Neural cell (in vitro differentiated cells): ENCODE results near the gene ZBP1.

Experiments used
- CTCF ChIP-seq: fragments of 450-650 bp; IDR thresholded peaks from 2 replicates; pipeline ENCODE4 v1.5.1; 2014; ENCODE audit warnings: antibody characterized with exemption, mild to moderate bottlenecking, moderate library complexity; ENCODE audit not compliant: poor library complexity, severe bottlenecking
- EP300 ChIP-seq: fragments of 450-650 bp; conservative IDR thresholded peaks from 2 replicates; pipeline ENCODE4 v1.6.1; 2014; ENCODE audit warnings: antibody characterized with exemption, mild to moderate bottlenecking, moderate library complexity; ENCODE audit not compliant: poor library complexity, severe bottlenecking
- EZH2 ChIP-seq: fragments of 200-600, 300-800 bp; shearing (Covaris generic), sonication (generic); IDR thresholded peaks from 2 replicates; pipeline ENCODE4 v1.6.1; 2014; ENCODE audit warnings: antibody characterized with exemption, low read length, borderline replicate concordance, mild to moderate bottlenecking; ENCODE audit not compliant: insufficient read depth, poor library complexity, severe bottlenecking
- MXI1 ChIP-seq: fragments of 450-650 bp; conservative IDR thresholded peaks from 2 replicates; pipeline ENCODE4 v1.6.1; 2014; ENCODE audit warnings: antibody characterized with exemption, mild to moderate bottlenecking; ENCODE audit not compliant: poor library complexity, severe bottlenecking
- POLR2AphosphoS5 ChIP-seq: IDR thresholded peaks from 2 replicates; pipeline ENCODE4 v1.6.1; 2012
- RAD21 ChIP-seq: fragments of 450-650 bp; conservative IDR thresholded peaks from 2 replicates; pipeline ENCODE4 v1.6.1; 2014; ENCODE audit warnings: antibody characterized with exemption, mild to moderate bottlenecking, moderate library complexity
- SMC3 ChIP-seq: fragments of 450-650 bp; conservative IDR thresholded peaks from 2 replicates; pipeline ENCODE4 v1.6.1; 2014; ENCODE audit warnings: antibody characterized with exemption, mild to moderate bottlenecking, moderate library complexity; ENCODE audit not compliant: poor library complexity
- TAF1 ChIP-seq: IDR thresholded peaks from 2 replicates; pipeline ENCODE4 v1.6.1; 2012; ENCODE audit warnings: low read depth

DNA sequence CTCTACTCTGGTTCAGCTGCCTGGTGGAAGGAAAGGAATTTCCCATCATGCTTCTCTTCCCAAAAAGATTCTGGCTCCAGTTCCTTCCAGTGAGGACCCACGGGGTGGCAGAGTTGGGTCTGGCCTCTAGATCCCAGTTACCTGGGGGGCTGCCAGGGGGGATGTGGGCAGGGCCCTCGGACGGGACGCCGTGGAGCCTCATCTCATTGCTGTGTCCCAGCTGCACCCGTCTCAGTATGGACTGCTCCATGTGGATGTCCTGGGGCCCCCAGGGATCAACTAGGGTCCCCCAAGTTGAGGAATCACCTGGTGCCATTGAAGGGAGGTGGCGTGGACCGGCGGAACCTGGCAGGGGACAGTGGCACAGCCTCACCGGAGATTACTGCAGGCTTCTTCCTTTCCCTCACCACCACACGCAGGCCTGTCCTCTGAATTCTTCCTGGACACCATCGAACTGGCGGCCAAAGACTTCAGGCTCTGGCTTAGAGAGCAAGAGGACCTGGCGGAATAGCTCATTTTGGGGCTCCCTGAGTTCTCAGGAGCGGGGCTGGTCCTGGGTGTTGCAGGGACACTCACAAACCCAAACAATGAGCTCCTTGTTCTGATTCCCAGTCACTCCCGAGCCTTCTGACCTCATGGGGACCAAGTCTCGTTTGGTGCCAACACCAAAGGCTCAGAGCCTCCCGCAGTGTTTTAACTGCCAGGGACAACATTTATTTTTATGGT, 8.5 kb downstream of the ZBP1 start:
- TF ChIP-seq CTCF (no peak), EZH2 (no peak), POLR2AphosphoS5 (no peak), RAD21 (no peak), SMC3 (no peak), MXI1 (no peak), TAF1 (no peak), EP300 (no peak)
